ENCODE measurements around the gene RAP1B. TPM values are rescaled to one million over a fixed set of nuclear protein-coding genes. Genes with fewer than 3 reads are reported as not detected.

RAP1B gene
- total and polyA plus RNA-seq, 2 of the 4 experiments (the other 2 are of a cell fraction) = 159 to 200 TPM

DNA sequence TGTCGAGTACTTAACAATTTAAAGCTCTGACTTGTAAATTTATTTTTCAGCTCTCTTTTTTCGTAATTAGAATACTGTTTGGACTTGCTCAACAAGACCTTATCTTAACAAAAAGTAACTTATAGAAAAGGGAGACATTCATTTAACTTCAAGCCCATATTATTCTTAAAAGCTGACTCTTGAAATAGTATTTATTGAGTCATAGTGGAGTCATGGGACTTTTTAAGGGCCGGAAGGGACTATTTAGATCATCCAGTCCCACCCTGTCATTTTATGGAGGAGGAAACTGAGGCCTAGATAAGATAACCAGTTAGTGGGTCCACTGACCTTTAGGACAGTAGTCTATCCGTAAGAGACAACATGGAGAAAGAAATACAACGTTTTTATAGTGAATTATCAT is 1.5 kb downstream of the RAP1B start:
- Histone ChIP-seq H3K9me3 (ENCODE audit: control insufficient read depth, insufficient read depth, low read length) (no peaks in the 10 kb centered on the region), H2BK20ac (ENCODE audit: low read depth, low read length) (no peak overlapping the region), H2BK5ac (ENCODE audit: low read depth, low read length, poor library complexity, severe bottlenecking) (peak overlapping the region; percentile 78), H3K4me2 (ENCODE audit: low read depth, low read length) (peak overlapping the region; percentile 92), H3K14ac (replicated peaks; ENCODE audit: low read depth, low read length) (peak overlapping the region; percentile 71; the same call in 1 of the 2 replicates), H2BK120ac (ENCODE audit: low read depth, low read length) (no peak overlapping the region), H3K36me3 (ENCODE audit: control insufficient read depth, insufficient read depth, low read length) (peaks cover 2% of the 10 kb centered on the region; the same call in 1 of the 2 replicates), H3K4me3 (ENCODE audit: insufficient read depth, low read depth, low read length) (peak overlapping the region; percentile 86), H3K4ac (ENCODE audit: low read depth, low read length) (peak overlapping the region; percentile 8; the same call in 1 of the 2 replicates), H4K5ac (ENCODE audit: low read depth, low read length) (no peak overlapping the region), H3K9me1 (ENCODE audit: insufficient read depth, low read length) (peaks cover 8% of the 10 kb centered on the region), H2AK5ac (ENCODE audit: low read depth, low read length) (no peak overlapping the region), H3K4me1 (ENCODE audit: control insufficient read depth, insufficient read depth, low read length) (0 out of 2 replicates have a peak, but pooled peaks cover 2% of the 10 kb centered on the region), H3K27me3 (ENCODE audit: control insufficient read depth, insufficient read depth, low read length) (no peaks in the 10 kb centered on the region), H3K79me1 (ENCODE audit: low read depth in 1 of 2, low read length in 2 of 2) (peaks cover 0 to 14% of the 10 kb centered on the region in 2 experiments; a peak in 2 of 4 replicates), H2AK9ac (replicated peaks; ENCODE audit: low read depth, low read length, poor library complexity) (no peak overlapping the region), H4K8ac (ENCODE audit: low read depth in 2 of 2, low read length in 2 of 2) (no peak overlapping the region), H3K27ac (ENCODE audit: insufficient read depth, low read length) (peak overlapping the region; percentile 51; the same call in 1 of the 2 replicates), H3K9ac (ENCODE audit: low read depth, low read length) (peak overlapping the region; percentile 98), H3K23ac (ENCODE audit: low read depth, low read length) (0 out of 2 replicates have a peak overlapping the region, but pooled peaks have one; percentile 29), H2BK15ac (ENCODE audit: low read depth, low read length) (no peak overlapping the region), H3K56ac (ENCODE audit: extremely low read depth, insufficient read depth, low read length) (no peak overlapping the region; the same call in 1 of the 2 replicates), H3K18ac (ENCODE audit: low read depth, low read length) (no peak overlapping the region), H2AFZ (replicated peaks; ENCODE audit: low read length, poor library complexity) (no peak overlapping the region), H4K20me1 (ENCODE audit: insufficient read depth, low read length) (peaks cover 44% of the 10 kb centered on the region), H4K91ac (ENCODE audit: insufficient read depth, low read depth, low read length) (no peak overlapping the region)
- ATAC-seq (ENCODE audit: low read depth) (no peak), DNase-seq (peak; percentile 59)
- ChIA-PET POLR2A (ENCODE audit: unreplicated experiment) (interaction anchor here (0.6 kb wide), 2 partner anchors 134 to 294 kb away, joined by 3 to 4 read pairs; partner anchors contain the start of gene SLC35E3), CTCF (interaction anchor here (0.7 to 0.9 kb wide), 2 partner anchors 9 to 10 kb away, joined by 3 read pairs; no protein-coding TSS in a partner anchor)
- dilution Hi-C loops (cut with HindIII; ENCODE audit: low sequenced_read_pairs, unreplicated experiment) (no loop called here), in situ Hi-C loops (cut with MboI; ENCODE audit: low sequenced_read_pairs) (no loop called here), intact Hi-C loops (cut with micrococcal nuclease) (loop anchor here (1.0 to 5.0 kb wide), 2 partner anchors 206 to 390 kb away; no protein-coding TSS in a partner anchor)
- WGBS, 2 experiments (ENCODE audit: extremely low coverage in 2 of 2, insufficient read length in 1 of 2) = no CpG with 5 or more reads among the region's 5 CpGs
- TF ChIP-seq CEBPB (IDR thresholded peaks at IDR 0.05; ENCODE audit: low read depth, low read length) = no peak
- TF ChIP-seq RCOR1 (IDR thresholded peaks at IDR 0.05; ENCODE audit: insufficient replicate concordance, low read length) = no peak
- no peak for TF ChIP-seq CHD1 (IDR thresholded peaks at IDR 0.05; ENCODE audit: low read depth, low read length)
- TF ChIP-seq RFX5 (IDR thresholded peaks at IDR 0.05; ENCODE audit: low read depth, low read length) = no peak
- TF ChIP-seq MXI1 (IDR thresholded peaks at IDR 0.05; ENCODE audit: borderline replicate concordance, low read depth, low read length) = no peak
- TF ChIP-seq, protein P1, sequence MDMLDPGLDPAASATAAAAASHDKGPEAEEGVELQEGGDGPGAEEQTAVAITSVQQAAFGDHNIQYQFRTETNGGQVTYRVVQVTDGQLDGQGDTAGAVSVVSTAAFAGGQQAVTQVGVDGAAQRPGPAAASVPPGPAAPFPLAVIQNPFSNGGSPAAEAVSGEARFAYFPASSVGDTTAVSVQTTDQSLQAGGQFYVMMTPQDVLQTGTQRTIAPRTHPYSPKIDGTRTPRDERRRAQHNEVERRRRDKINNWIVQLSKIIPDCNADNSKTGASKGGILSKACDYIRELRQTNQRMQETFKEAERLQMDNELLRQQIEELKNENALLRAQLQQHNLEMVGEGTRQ (IDR thresholded peaks at IDR 0.05; ENCODE audit: low read depth, low read length) = no peak
- no peak for TF ChIP-seq RAD21 (IDR thresholded peaks at IDR 0.05; ENCODE audit: low read length)
- TF ChIP-seq FOS (IDR thresholded peaks at IDR 0.05; ENCODE audit: low read depth, low read length) = no peak
- no peak; the same call in none of the 2 replicates for TF ChIP-seq POLR2A (IDR thresholded peaks at IDR 0.05; ENCODE audit: low read depth, low read length)
- no peak for TF ChIP-seq CTCF (conservative IDR thresholded peaks at IDR 0.05; ENCODE audit: low read depth, low read length)
- TF ChIP-seq MAZ (IDR thresholded peaks at IDR 0.05; ENCODE audit: borderline replicate concordance, low read depth, low read length) = no peak
- TF ChIP-seq, protein P2, sequence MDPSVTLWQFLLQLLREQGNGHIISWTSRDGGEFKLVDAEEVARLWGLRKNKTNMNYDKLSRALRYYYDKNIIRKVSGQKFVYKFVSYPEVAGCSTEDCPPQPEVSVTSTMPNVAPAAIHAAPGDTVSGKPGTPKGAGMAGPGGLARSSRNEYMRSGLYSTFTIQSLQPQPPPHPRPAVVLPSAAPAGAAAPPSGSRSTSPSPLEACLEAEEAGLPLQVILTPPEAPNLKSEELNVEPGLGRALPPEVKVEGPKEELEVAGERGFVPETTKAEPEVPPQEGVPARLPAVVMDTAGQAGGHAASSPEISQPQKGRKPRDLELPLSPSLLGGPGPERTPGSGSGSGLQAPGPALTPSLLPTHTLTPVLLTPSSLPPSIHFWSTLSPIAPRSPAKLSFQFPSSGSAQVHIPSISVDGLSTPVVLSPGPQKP (IDR thresholded peaks at IDR 0.05; ENCODE audit: borderline replicate concordance, low read depth, low read length) = no peak
- TF ChIP-seq SMC3 (IDR thresholded peaks at IDR 0.05; ENCODE audit: low read depth, low read length) = no peak
- TF ChIP-seq MAFK (IDR thresholded peaks at IDR 0.05; ENCODE audit: low read depth, low read length) = no peak
- TF ChIP-seq NFE2L2 (IDR thresholded peaks at IDR 0.05; ENCODE audit: low read depth, low read length) = no peak
- no peak for TF ChIP-seq BHLHE40 (IDR thresholded peaks at IDR 0.05; ENCODE audit: low read depth, low read length)
- TSS peak; percentile 20 for BruUV-seq (replicated peaks)

Measured in IMR-90 (cell line).